ENCODE data around the gene NTPCR. TPM values are rescaled to one million over a fixed set of nuclear protein-coding genes. Genes with fewer than 3 reads are reported as not detected.

NTPCR gene
- total and polyA plus RNA-seq, 2 donors (not counting 3 experiments of a cell fraction or from before 2014, with no cell fraction given): 13.2 to 35.3 TPM

DNA sequence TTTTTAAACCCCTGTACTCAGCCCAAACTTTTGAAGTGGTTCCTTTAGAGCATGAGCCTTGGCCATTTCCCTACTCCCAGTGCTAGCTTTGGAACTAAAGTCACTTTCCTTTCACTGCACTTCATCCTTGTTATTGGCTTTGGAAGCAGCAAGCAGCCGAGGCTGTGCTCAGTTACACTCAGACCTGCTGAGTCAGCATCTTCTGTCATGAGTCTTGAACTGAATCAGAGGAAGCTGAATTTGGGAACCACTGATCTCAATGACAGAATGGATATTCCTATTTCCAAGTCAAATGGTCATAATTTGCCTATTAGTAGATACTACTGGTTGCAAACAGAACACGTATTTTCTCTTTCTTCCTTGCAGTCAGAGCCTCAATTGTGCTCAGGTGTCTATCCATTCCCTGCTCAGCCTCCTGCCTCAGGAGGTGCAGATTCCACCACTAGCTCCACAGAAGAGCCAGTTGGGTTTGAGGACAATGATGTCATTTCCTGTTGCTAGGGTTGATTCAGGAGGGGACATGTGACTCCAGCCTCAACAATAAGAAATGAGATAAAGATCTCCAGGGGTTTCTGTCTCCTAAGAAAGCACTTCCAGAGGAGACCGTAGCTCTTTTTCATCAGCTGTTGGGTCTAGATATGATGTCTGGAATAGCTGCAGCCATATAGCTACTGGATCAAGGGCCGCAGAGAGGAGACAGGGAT lies 44.9 kb upstream of the NTPCR start:
- dilution Hi-C loops (cut with MboI; ENCODE audit: extremely low pct_ligation_motif_present, low sequenced_read_pairs): no loop called here

More for the DNA sequence above, 44.9 kb upstream of the NTPCR start:
- Histone ChIP-seq H3K27ac (ENCODE audit: insufficient read depth, low read depth, low read length) (no peak overlapping the region), H2AFZ (ENCODE audit: low read depth, low read length) (no peak overlapping the region), H3K9me1 (replicated peaks; ENCODE audit: control insufficient read depth, extremely low read depth, insufficient read depth, low read length) (no peaks in the 10 kb centered on the region), H4K20me1 (replicated peaks; ENCODE audit: control insufficient read depth, extremely low read depth, insufficient read depth, low read length) (no peaks in the 10 kb centered on the region), H3K79me2 (ENCODE audit: control insufficient read depth, insufficient read depth, low read length) (no peaks in the 10 kb centered on the region), H3K4me3 (replicated peaks in 1 of 3; ENCODE audit: insufficient read depth in 1 of 3, low read depth in 1 of 3, low read length in 3 of 3) (no peak overlapping the region), H3K36me3 (ENCODE audit: control insufficient read depth in 2 of 2, extremely low read depth in 1 of 2, insufficient read depth in 2 of 2, low read length in 2 of 2) (no peaks in the 10 kb centered on the region), H3K4me1 (ENCODE audit: control insufficient read depth, extremely low read depth, insufficient read depth, low read length) (no peaks in the 10 kb centered on the region), H3K9me3 (replicated peaks; ENCODE audit: control insufficient read depth, insufficient read depth, low read length) (no peaks in the 10 kb centered on the region), H3K9ac (replicated peaks; ENCODE audit: extremely low read depth, insufficient read depth, low read length) (no peak overlapping the region), H3K27me3 (ENCODE audit: control insufficient read depth in 2 of 2, insufficient read depth in 2 of 2, low read length in 2 of 2) (peaks cover 0 to 3% of the 10 kb centered on the region in 2 experiments), H3K4me2 (ENCODE audit: insufficient read depth, low read length) (no peak overlapping the region)
- ChIA-PET POLR2A (no interaction called here), CTCF (interaction anchor here (1.1 kb wide), 1 partner anchor 25 kb away, joined by 3 read pairs; no protein-coding TSS in a partner anchor)
- TF ChIP-seq POLR2A (IDR thresholded peaks at IDR 0.05; ENCODE audit: low read depth, low read length) (no peak), POLR2AphosphoS5 (IDR thresholded peaks at IDR 0.05; ENCODE audit: insufficient read depth, low read depth, low read length) (no peak), FOS (IDR thresholded peaks at IDR 0.05; ENCODE audit: borderline replicate concordance, insufficient read depth, low read length) (no peak), GATA2 (IDR thresholded peaks at IDR 0.05; ENCODE audit: insufficient read depth, insufficient read length, low read depth, low read length) (peak; percentile 78), JUN (IDR thresholded peaks at IDR 0.05; ENCODE audit: borderline replicate concordance, insufficient read depth, insufficient read length, low read depth) (no peak), EZH2 (IDR thresholded peaks at IDR 0.05; ENCODE audit: borderline replicate concordance, low read depth, low read length, severe bottlenecking) (no peak)
- TF ChIP-seq, protein P1, sequence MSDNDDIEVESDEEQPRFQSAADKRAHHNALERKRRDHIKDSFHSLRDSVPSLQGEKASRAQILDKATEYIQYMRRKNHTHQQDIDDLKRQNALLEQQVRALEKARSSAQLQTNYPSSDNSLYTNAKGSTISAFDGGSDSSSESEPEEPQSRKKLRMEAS (IDR thresholded peaks at IDR 0.05; ENCODE audit: insufficient read depth, insufficient read length): no peak
- TF ChIP-seq, protein P2, sequence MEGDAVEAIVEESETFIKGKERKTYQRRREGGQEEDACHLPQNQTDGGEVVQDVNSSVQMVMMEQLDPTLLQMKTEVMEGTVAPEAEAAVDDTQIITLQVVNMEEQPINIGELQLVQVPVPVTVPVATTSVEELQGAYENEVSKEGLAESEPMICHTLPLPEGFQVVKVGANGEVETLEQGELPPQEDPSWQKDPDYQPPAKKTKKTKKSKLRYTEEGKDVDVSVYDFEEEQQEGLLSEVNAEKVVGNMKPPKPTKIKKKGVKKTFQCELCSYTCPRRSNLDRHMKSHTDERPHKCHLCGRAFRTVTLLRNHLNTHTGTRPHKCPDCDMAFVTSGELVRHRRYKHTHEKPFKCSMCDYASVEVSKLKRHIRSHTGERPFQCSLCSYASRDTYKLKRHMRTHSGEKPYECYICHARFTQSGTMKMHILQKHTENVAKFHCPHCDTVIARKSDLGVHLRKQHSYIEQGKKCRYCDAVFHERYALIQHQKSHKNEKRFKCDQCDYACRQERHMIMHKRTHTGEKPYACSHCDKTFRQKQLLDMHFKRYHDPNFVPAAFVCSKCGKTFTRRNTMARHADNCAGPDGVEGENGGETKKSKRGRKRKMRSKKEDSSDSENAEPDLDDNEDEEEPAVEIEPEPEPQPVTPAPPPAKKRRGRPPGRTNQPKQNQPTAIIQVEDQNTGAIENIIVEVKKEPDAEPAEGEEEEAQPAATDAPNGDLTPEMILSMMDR (IDR thresholded peaks at IDR 0.05; ENCODE audit: extremely low read depth in 1 of 2, insufficient read depth in 1 of 2, low read depth in 1 of 2, low read length in 2 of 2): no peak
- peak; percentile 57 for FAIRE-seq
- BruUV-seq (replicated peaks): no TSS peak
- intact Hi-C loops (cut with micrococcal nuclease): no loop called here
- peak; percentile 23 for DNase-seq (ENCODE audit: low read depth, low spot score)
